Esophagus squamous epithelium (tissue), 5 donors: ENCODE data around the gene TIMP2. TPM values are rescaled to one million over a fixed set of nuclear protein-coding genes. Genes with fewer than 3 reads are reported as not detected.
"Not testable (repeated sequence)": the region's sequence is repeated elsewhere in the genome, so short reads cannot be mapped to it uniquely, and the experiment has no call there.

Source experiments
- DNase-seq: peaks from one replicate; lab custom pipeline; 2025; lab: John Stamatoyannopoulos, UW
- H3K27ac ChIP-seq, 4 donors: fragments of 200-600 bp; sonication (generic); one replicate each; pipeline ENCODE4 v1.5.1; 2016 to 2019; ENCODE audit warnings: mild to moderate bottlenecking in 1 of 4
- H3K27me3 ChIP-seq, 4 donors: fragments of 200-600 bp; sonication (generic); 1 replicate in 3 of 4; 2 replicates in 1 of 4; pipeline versions ENCODE4 v1.5.1 to v1.6.0; 2017 to 2021; ENCODE audit warnings: antibody characterized with exemption in 1 of 4
- H3K36me3 ChIP-seq, 3 donors: fragments of 200-600 bp; sonication (generic); one replicate each; pipeline ENCODE4 v1.5.1; 2016 to 2019
- H3K4me1 ChIP-seq, 3 donors: fragments of 200-600 bp; sonication (generic); one replicate each; pipeline ENCODE4 v1.5.1; 2017 to 2019
- H3K4me3 ChIP-seq, 4 donors: fragments of 200-600 bp; sonication (generic); 1 replicate in 3 of 4; 2 replicates in 1 of 4; pipeline ENCODE4 v1.5.1; 2016 to 2019; ENCODE audit warnings: mild to moderate bottlenecking in 2 of 4, moderate library complexity in 1 of 4
- H3K9me3 ChIP-seq, 3 donors: fragments of 200-600 bp; sonication (generic); one replicate each; pipeline ENCODE4 v1.5.1; 2016 to 2019
- CTCF ChIP-seq, 6 experiments: fragments of 450-650 bp in 4 of 6; fragments of 200-600 bp in 2 of 6; sonication (generic) in 2 of 6; IDR thresholded peaks; one replicate each; pipeline ENCODE4 v1.5.1; 2016 to 2019; ENCODE audit warnings: antibody characterized with exemption in 6 of 6, mild to moderate bottlenecking in 4 of 6, moderate library complexity in 4 of 6
- POLR2A ChIP-seq, 4 donors: fragments of 450-650 bp; IDR thresholded peaks; one replicate each; pipeline ENCODE4 v1.6.1; 2017; ENCODE audit warnings: antibody characterized with exemption in 4 of 4, mild to moderate bottlenecking in 4 of 4, moderate library complexity in 3 of 4
- WGBS, 2 donors: methylation state at CpG; one replicate each; pipeline ENCODE4 v1.1.5; 2018; 5-methylcytosine and 5-hydroxymethylcytosine counted together
- intact Hi-C: fragments of 100-400 bp; cut with DNase I; formaldehyde crosslinking; loops from one replicate; pipeline ENCODE4 v1.15.0; 2022
- total RNA-seq, 4 donors: library from RNA; depleted of rRNA; stranded (reverse); fragments of >200 nt; gene quantifications; one replicate each; pipeline ENCODE4 v1.1.0, GENCODE V29; 2016
- donor health status: DM: yes; HTN: yes; CAD: no.

The TIMP2 gene
- total RNA-seq, 4 donors from 2014 or later, result 6.1 to 154 (median 28.2) TPM

GRCh38 chr17:78951967-78952551 is 26.9 kb upstream of the TIMP2 start:
- WGBS, 2 donors, result 47 to 53% methylated on average over 6 to 9 of the region's 12 CpGs
- Histone ChIP-seq H3K9me3 (peaks cover 0 to 21% (median 13%) of the 10 kb centered on the region in 3 donors), H3K4me3 (no peak overlapping the region), H3K36me3 (no peaks in the 10 kb centered on the region), H3K27me3 (peaks cover 0 to 3% (median 0%) of the 10 kb centered on the region in 4 donors), H3K27ac (peak overlapping the region in 3 of 4 donors; percentile 48 to 53 (median 49)), H3K4me1 (peaks cover 6 to 21% (median 10%) of the 10 kb centered on the region in 3 donors)
- no peak for TF ChIP-seq POLR2A (IDR thresholded peaks at IDR 0.05)
- TF ChIP-seq CTCF (IDR thresholded peaks at IDR 0.05), result no peak
- intact Hi-C loops, result no loop called here
- no peak for DNase-seq

- intact Hi-C loops, result no loop called here
- DNase-seq, result no peak
- Histone ChIP-seq H3K9me3 (peaks cover 0 to 21% (median 13%) of the 10 kb centered on the region in 3 donors), H3K27me3 (no peaks in the 10 kb centered on the region), H3K4me3 (no peak overlapping the region), H3K27ac (no peak overlapping the region), H3K4me1 (peaks cover 6 to 21% (median 10%) of the 10 kb centered on the region in 3 donors), H3K36me3 (no peaks in the 10 kb centered on the region)
- TF ChIP-seq POLR2A (IDR thresholded peaks at IDR 0.05) (no peak), CTCF (IDR thresholded peaks at IDR 0.05) (no peak)
- WGBS, 2 donors, result 68 to 78% methylated on average over 2 of the region's 2 CpGs
Measured at GRCh38 chr17:78950870-78951269, 25.7 kb upstream of the TIMP2 start.

- H3K4me3 ChIP-seq, result no peak overlapping the region
- H3K4me1 ChIP-seq, result peaks cover 3 to 9% (median 7%) of the 10 kb centered on the region in 3 donors
- no peaks in the 10 kb centered on the region for H3K27me3 ChIP-seq
- TF ChIP-seq POLR2A (IDR thresholded peaks at IDR 0.05) (no peak), CTCF (IDR thresholded peaks at IDR 0.05) (no peak)
- WGBS, 2 donors, result 68 to 70% methylated on average over 8 to 11 of the region's 18 CpGs
- no peak overlapping the region for H3K27ac ChIP-seq
- no peak for DNase-seq
- H3K9me3 ChIP-seq, result peaks cover 0 to 21% (median 13%) of the 10 kb centered on the region in 3 donors
- intact Hi-C loops, result no loop called here
- no peaks in the 10 kb centered on the region for H3K36me3 ChIP-seq
Measured at GRCh38 chr17:78947235-78948149, 22.3 kb upstream of the TIMP2 start.

GRCh38 chr17:78946631-78947030 is 21.4 kb upstream of the TIMP2 start:
- Histone ChIP-seq H3K27me3 (no peaks in the 10 kb centered on the region), H3K27ac (no peak overlapping the region), H3K9me3 (peaks cover 0 to 19% (median 13%) of the 10 kb centered on the region in 3 donors), H3K4me1 (peaks cover 0 to under 1% (median 0%) of the 10 kb centered on the region in 3 donors), H3K4me3 (no peak overlapping the region), H3K36me3 (no peaks in the 10 kb centered on the region)
- WGBS, 2 donors, result 84 to 85% methylated on average over 3 to 6 of the region's 8 CpGs
- intact Hi-C loops, result no loop called here
- no peak for DNase-seq
- TF ChIP-seq POLR2A (IDR thresholded peaks at IDR 0.05) (no peak), CTCF (IDR thresholded peaks at IDR 0.05) (no peak)

- no peak for TF ChIP-seq POLR2A (IDR thresholded peaks at IDR 0.05)
- intact Hi-C loops, result no loop called here
- Histone ChIP-seq H3K27me3 (no peaks in the 10 kb centered on the region), H3K9me3 (peaks cover 0 to 14% (median 10%) of the 10 kb centered on the region in 3 donors), H3K27ac (no peak overlapping the region), H3K4me1 (no peaks in the 10 kb centered on the region), H3K4me3 (no peak overlapping the region), H3K36me3 (no peaks in the 10 kb centered on the region)
- no peak for DNase-seq
- 81 to 90% methylated on average over 7 of the region's 7 CpGs for WGBS, 2 donors
Measured at GRCh38 chr17:78946131-78946530, 20.9 kb upstream of the TIMP2 start.

- H3K9me3 ChIP-seq, H3K27me3 ChIP-seq, H3K4me1 ChIP-seq, H3K4me3 ChIP-seq, DNase-seq, intact Hi-C loops, H3K36me3 ChIP-seq, H3K27ac ChIP-seq: not testable (repeated sequence)
- WGBS, 2 donors, result 85% methylated on average over 11 to 12 of the region's 12 CpGs
Measured at GRCh38 chr17:78945455-78945854, 20.3 kb upstream of the TIMP2 start.
